ENCODE results near the gene CWH43.

- TF ChIP-seq CTCF (IDR thresholded peaks at IDR 0.05) (no peak), POLR2A (IDR thresholded peaks at IDR 0.05) (no peak)
These were observed 25.0 kb upstream of the CWH43 start for GRCh38 chr4:48960988-48961635.

All from esophagus squamous epithelium (tissue), 4 donors.